Tibial nerve (tissue), 3 donors: ENCODE measurements around the gene HBP1.

Experiments used
- CTCF ChIP-seq, 5 experiments: fragments of 200-600 bp in 3 of 5; fragments of 450-650 bp in 2 of 5; sonication (generic) in 3 of 5; IDR thresholded peaks; one replicate each; pipeline ENCODE4 v1.5.1; 2016 to 2019; ENCODE audit warnings: antibody characterized with exemption in 5 of 5, mild to moderate bottlenecking in 3 of 5, moderate library complexity in 2 of 5
- POLR2A ChIP-seq, 2 donors: fragments of 450-650 bp; IDR thresholded peaks; one replicate each; pipeline ENCODE4 v1.6.1; 2017; ENCODE audit warnings: antibody characterized with exemption in 2 of 2, mild to moderate bottlenecking in 2 of 2, moderate library complexity in 2 of 2

GRCh38 chr7:107145067-107145838 is 23.6 kb upstream of the HBP1 start:
- TF ChIP-seq POLR2A (IDR thresholded peaks at IDR 0.05) (no peak), CTCF (IDR thresholded peaks at IDR 0.05) (no peak)
